ENCODE results near the gene NEUROG3.

The NEUROG3 gene

GRCh38 chr10:69573056-69573806 lies at the start of gene NEUROG3:
NEUROG3 (minus strand) TSS chr10:69573422; CDS start chr10:69573043, 379 bp downstream.
- no peaks in the 10 kb centered on the region for H3K27me3 ChIP-seq (ENCODE audit: insufficient read depth, low read length)
- H3K4me2 ChIP-seq (ENCODE audit: low read length) = no peak within 1 kb of the TSS
- no peak within 1 kb of the TSS for H2AFZ ChIP-seq (ENCODE audit: low read length)

GRCh38 chr10:69620625-69621024 lies 47.4 kb upstream of the NEUROG3 start:
- no peak overlapping the region for H3K27ac ChIP-seq (ENCODE audit: low read depth, low read length, poor library complexity, severe bottlenecking)
- H3K9ac ChIP-seq (ENCODE audit: low read length) = no peak overlapping the region
- H3K4me2 ChIP-seq (ENCODE audit: low read length) = no peak overlapping the region
- no peaks in the 10 kb centered on the region for H3K4me1 ChIP-seq (ENCODE audit: insufficient read depth, low read length, severe bottlenecking)
- H3K9me2 ChIP-seq (ENCODE audit: low read depth, low read length) = no peaks in the 10 kb centered on the region
- H3F3A ChIP-seq (ENCODE audit: insufficient read depth, low read length) = no peaks in the 10 kb centered on the region
- H3K9me3 ChIP-seq (ENCODE audit: low read length) = 0 out of 2 replicates have a peak, but pooled peaks cover 4% of the 10 kb centered on the region
- TF ChIP-seq CTCF (IDR thresholded peaks at IDR 0.05; ENCODE audit: low read length) = no peak
- no peak for TF ChIP-seq EZH2 (IDR thresholded peaks at IDR 0.05; ENCODE audit: borderline replicate concordance, low read length)
- no peaks in the 10 kb centered on the region for H3K36me3 ChIP-seq (ENCODE audit: insufficient read depth, low read length)
- no peaks in the 10 kb centered on the region for H3K79me2 ChIP-seq (ENCODE audit: insufficient read depth, low read length)
- H3K4me3 ChIP-seq (ENCODE audit: low read depth, low read length, poor library complexity, severe bottlenecking) = no peak overlapping the region
- no peaks in the 10 kb centered on the region for H4K20me1 ChIP-seq (ENCODE audit: insufficient read depth, low read length)
- H2AFZ ChIP-seq (ENCODE audit: low read length) = no peak overlapping the region
- no peaks in the 10 kb centered on the region; the same call in 1 of the 2 replicates for H3K27me3 ChIP-seq (ENCODE audit: insufficient read depth, low read length)

More at GRCh38 chr10:69573056-69573806, at the start of gene NEUROG3:
- no peaks in the 10 kb centered on the region for H3K9me2 ChIP-seq (ENCODE audit: low read depth, low read length)
- H3K9ac ChIP-seq (ENCODE audit: low read length) = no peak within 1 kb of the TSS
- no peaks in the 10 kb centered on the region for H3K4me1 ChIP-seq (ENCODE audit: insufficient read depth, low read length, severe bottlenecking)
- no peak within 1 kb of the TSS for H3K27ac ChIP-seq (ENCODE audit: low read depth, low read length, poor library complexity, severe bottlenecking)
- TF ChIP-seq EZH2 (IDR thresholded peaks at IDR 0.05; ENCODE audit: borderline replicate concordance, low read length) (no peak), CTCF (IDR thresholded peaks at IDR 0.05; ENCODE audit: low read length) (no peak)
- H3K9me3 ChIP-seq (ENCODE audit: low read length) = no peaks in the 10 kb centered on the region
- H4K20me1 ChIP-seq (ENCODE audit: insufficient read depth, low read length) = no peaks in the 10 kb centered on the region
- H3K4me3 ChIP-seq (ENCODE audit: low read depth, low read length, poor library complexity, severe bottlenecking) = no peak within 1 kb of the TSS
- H3K79me2 ChIP-seq (ENCODE audit: insufficient read depth, low read length) = no peaks in the 10 kb centered on the region
- H3F3A ChIP-seq (ENCODE audit: insufficient read depth, low read length) = no peaks in the 10 kb centered on the region
- no peaks in the 10 kb centered on the region for H3K36me3 ChIP-seq (ENCODE audit: insufficient read depth, low read length)

- Histone ChIP-seq H3K79me2 (ENCODE audit: insufficient read depth, low read length) (no peaks in the 10 kb centered on the region), H2AFZ (ENCODE audit: low read length) (no peak overlapping the region), H3K4me3 (ENCODE audit: low read depth, low read length, poor library complexity, severe bottlenecking) (no peak overlapping the region), H3F3A (ENCODE audit: insufficient read depth, low read length) (no peaks in the 10 kb centered on the region), H3K36me3 (ENCODE audit: insufficient read depth, low read length) (no peaks in the 10 kb centered on the region), H3K4me2 (ENCODE audit: low read length) (no peak overlapping the region), H3K27ac (ENCODE audit: low read depth, low read length, poor library complexity, severe bottlenecking) (no peak overlapping the region), H4K20me1 (ENCODE audit: insufficient read depth, low read length) (no peaks in the 10 kb centered on the region), H3K9me3 (ENCODE audit: low read length) (0 out of 2 replicates have a peak, but pooled peaks cover 4% of the 10 kb centered on the region), H3K9me2 (ENCODE audit: low read depth, low read length) (no peaks in the 10 kb centered on the region), H3K27me3 (ENCODE audit: insufficient read depth, low read length) (no peaks in the 10 kb centered on the region; the same call in 1 of the 2 replicates), H3K9ac (ENCODE audit: low read length) (no peak overlapping the region), H3K4me1 (ENCODE audit: insufficient read depth, low read length, severe bottlenecking) (no peaks in the 10 kb centered on the region)
- no peak for TF ChIP-seq EZH2 (IDR thresholded peaks at IDR 0.05; ENCODE audit: borderline replicate concordance, low read length)
- no peak for TF ChIP-seq CTCF (IDR thresholded peaks at IDR 0.05; ENCODE audit: low read length)
These were observed 46.4 kb upstream of the NEUROG3 start for GRCh38 chr10:69619626-69620025.

All from OCI-LY1 (cell line).